GM12874 (cell line): ENCODE measurements around the gene ALK.

Experiments used
- CTCF ChIP-seq: IDR thresholded peaks from 2 replicates; pipeline ENCODE4 v1.5.1; 2011; ENCODE audit warnings: low read depth, mild to moderate bottlenecking, control low read depth, low read length, moderate library complexity; ENCODE audit not compliant: insufficient read depth

The ALK gene

GRCh38 chr2:29619689-29620088 lies 301.7 kb downstream of the ALK start:
- TF ChIP-seq CTCF: no peak

- no peak for TF ChIP-seq CTCF
These were observed 303.4 kb downstream of the ALK start for GRCh38 chr2:29618024-29618423.

GRCh38 chr2:29617351-29617750 lies 304.0 kb downstream of the ALK start:
- TF ChIP-seq CTCF: no peak

- no peak for TF ChIP-seq CTCF
These were observed 304.8 kb downstream of the ALK start for GRCh38 chr2:29616569-29616968.

- no peak for TF ChIP-seq CTCF
These were observed 305.5 kb downstream of the ALK start for GRCh38 chr2:29615841-29616240.

GRCh38 chr2:29615183-29615582 lies 306.2 kb downstream of the ALK start:
- TF ChIP-seq CTCF: no peak

GRCh38 chr2:29614295-29614830 lies 307.0 kb downstream of the ALK start:
- TF ChIP-seq CTCF: no peak
